Amygdala (tissue), 56 donors: Measurements from ENCODE around the gene MACC1.

Experiments
- DNase-seq, 56 donors: peaks; one replicate each; lab custom pipeline; 2025; lab: John Stamatoyannopoulos, UW

Gene MACC1

GRCh38 chr7:20089431-20089830, 127.8 kb downstream of the MACC1 start:
- DNase-seq, result no peak

GRCh38 chr7:20085086-20085485, 132.1 kb downstream of the MACC1 start:
- no peak for DNase-seq
